BLaER1 (cell line): ENCODE measurements around the gene SURF2.
A peak's percentile ranks its signal among the peaks of the same experiment; 100 is the strongest.

ENCODE experiments used
- H3K27ac ChIP-seq: shearing (Covaris generic); formaldehyde crosslinking; 2 replicates; pipeline ENCODE4 v1.8.1; 2022
- H3K27me3 ChIP-seq: shearing (Covaris generic); formaldehyde crosslinking; 2 replicates; pipeline ENCODE4 v1.8.1; 2022
- H3K36me3 ChIP-seq: shearing (Covaris generic); formaldehyde crosslinking; 2 replicates; pipeline ENCODE4 v1.8.1; 2022
- H3K4me1 ChIP-seq: shearing (Covaris generic); formaldehyde crosslinking; 2 replicates; pipeline ENCODE4 v1.8.1; 2022
- H3K4me2 ChIP-seq: shearing (Covaris generic); formaldehyde crosslinking; 2 replicates; pipeline ENCODE4 v1.8.1; 2022
- H3K4me3 ChIP-seq: shearing (Covaris generic); formaldehyde crosslinking; 2 replicates; pipeline ENCODE4 v1.8.1; 2022
- H3K9ac ChIP-seq: shearing (Covaris generic); formaldehyde crosslinking; 2 replicates; pipeline ENCODE4 v1.8.1; 2022
- H3K9me3 ChIP-seq: shearing (Covaris generic); formaldehyde crosslinking; 2 replicates; pipeline ENCODE4 v1.8.1; 2022
- H4K20me1 ChIP-seq: shearing (Covaris generic); formaldehyde crosslinking; 2 replicates; pipeline ENCODE4 v1.8.1; 2022
- Cebpa-rat ChIP-seq: shearing (Covaris generic); IDR thresholded peaks from 2 replicates; pipeline ENCODE4 v1.8.1; 2022

Gene SURF2

GRCh38 chr9:133405508-133406438 lies 49.4 kb downstream of the SURF2 start:
- TF ChIP-seq Cebpa-rat = no peak
- peaks cover 83% of the 10 kb centered on the region for H4K20me1 ChIP-seq
- 0 out of 2 replicates have a peak overlapping the region, but pooled peaks have one; percentile 6 for H3K9ac ChIP-seq
- H3K36me3 ChIP-seq = peaks cover 97% of the 10 kb centered on the region
- no peak overlapping the region for H3K27ac ChIP-seq
- no peaks in the 10 kb centered on the region for H3K4me1 ChIP-seq
- H3K4me2 ChIP-seq = no peak overlapping the region
- H3K27me3 ChIP-seq = no peaks in the 10 kb centered on the region
- H3K4me3 ChIP-seq = no peak overlapping the region
- no peaks in the 10 kb centered on the region for H3K9me3 ChIP-seq

- Histone ChIP-seq H3K4me1 (no peaks in the 10 kb centered on the region), H3K9me3 (no peaks in the 10 kb centered on the region), H3K9ac (no peak overlapping the region), H3K27me3 (no peaks in the 10 kb centered on the region), H4K20me1 (peaks cover 88% of the 10 kb centered on the region), H3K36me3 (peaks cover 100% of the 10 kb centered on the region), H3K27ac (0 out of 2 replicates have a peak overlapping the region, but pooled peaks have one; percentile 20), H3K4me3 (no peak overlapping the region), H3K4me2 (no peak overlapping the region)
- no peak for TF ChIP-seq Cebpa-rat
These were observed 50.3 kb downstream of the SURF2 start for GRCh38 chr9:133406480-133407307.

- Histone ChIP-seq H3K27me3 (no peaks in the 10 kb centered on the region), H3K4me2 (no peak overlapping the region), H3K4me3 (no peak overlapping the region), H3K36me3 (peaks cover 100% of the 10 kb centered on the region), H3K4me1 (no peaks in the 10 kb centered on the region), H3K9ac (no peak overlapping the region), H4K20me1 (peaks cover 88% of the 10 kb centered on the region), H3K9me3 (no peaks in the 10 kb centered on the region), H3K27ac (no peak overlapping the region)
- TF ChIP-seq Cebpa-rat = no peak
These were observed 51.7 kb downstream of the SURF2 start for GRCh38 chr9:133408042-133408441.
